H9 (cell line): ENCODE results near the gene RND1. TPM values are rescaled to one million over a fixed set of nuclear protein-coding genes. Genes with fewer than 3 reads are reported as not detected.

Source experiments
- DNase-seq: peaks from one replicate; pipeline ENCODE4 v3.0.0-alpha.2; 2017
- H2AFZ ChIP-seq: one replicate; pipeline ENCODE4 v1.6.1; 2013; ENCODE audit warnings: mild to moderate bottlenecking, low read length, control low read depth, moderate library complexity
- H2AK5ac ChIP-seq: 2 replicates; pipeline ENCODE4 v1.6.1; 2013; ENCODE audit warnings: low read length, control low read depth, mixed read lengths; ENCODE audit not compliant: insufficient read length
- H2BK120ac ChIP-seq: one replicate; pipeline ENCODE4 v1.6.1; 2013; ENCODE audit warnings: low read depth, mild to moderate bottlenecking, low read length, control low read depth, inconsistent platforms; ENCODE audit not compliant: poor library complexity, severe bottlenecking
- H2BK12ac ChIP-seq: 2 replicates; pipeline ENCODE4 v1.6.1; 2013; ENCODE audit warnings: low read length, control low read depth, mixed read lengths, low read depth; ENCODE audit not compliant: insufficient read length
- H2BK15ac ChIP-seq: 2 replicates; pipeline ENCODE4 v1.6.1; 2013; ENCODE audit warnings: low read depth, low read length, control low read depth
- H2BK20ac ChIP-seq: one replicate; pipeline ENCODE4 v1.6.1; 2013; ENCODE audit warnings: low read depth, mild to moderate bottlenecking, low read length, control low read depth, inconsistent platforms; ENCODE audit not compliant: poor library complexity, severe bottlenecking
- H2BK5ac ChIP-seq: 2 replicates; pipeline ENCODE4 v1.6.1; 2013; ENCODE audit warnings: low read length, control low read depth, mixed read lengths; ENCODE audit not compliant: insufficient read length
- H3K14ac ChIP-seq: 2 replicates; pipeline ENCODE4 v1.6.1; 2013; ENCODE audit warnings: low read length, control low read depth; ENCODE audit not compliant: insufficient read depth
- H3K18ac ChIP-seq: 2 replicates; pipeline ENCODE4 v1.6.1; 2013; ENCODE audit warnings: low read depth, mild to moderate bottlenecking, mixed read lengths, low read length, control low read depth; ENCODE audit not compliant: insufficient read length
- H3K23ac ChIP-seq: 2 replicates; pipeline ENCODE4 v1.6.1; 2013; ENCODE audit warnings: low read length, control low read depth, mixed read lengths, low read depth; ENCODE audit not compliant: insufficient read length
- H3K23me2 ChIP-seq: 2 replicates; pipeline ENCODE4 v1.6.1; 2013; ENCODE audit warnings: low read depth, mild to moderate bottlenecking, mixed read lengths, low read length, control low read depth; ENCODE audit not compliant: insufficient read length, poor library complexity, severe bottlenecking
- H3K27ac ChIP-seq: 2 replicates; pipeline ENCODE4 v1.5.1; 2013; ENCODE audit warnings: low read length, control low read depth, mixed read lengths, low read depth; ENCODE audit not compliant: insufficient read length
- H3K27me3 ChIP-seq: 2 replicates; pipeline ENCODE4 v1.6.1; 2013; ENCODE audit warnings: low read length, control low read depth, inconsistent platforms; ENCODE audit not compliant: insufficient read depth
- H3K4ac ChIP-seq: 2 replicates; pipeline ENCODE4 v1.6.1; 2013; ENCODE audit warnings: low read depth, mild to moderate bottlenecking, control low read depth, inconsistent platforms, low read length, moderate library complexity
- H3K4me1 ChIP-seq: 2 replicates; pipeline ENCODE4 v1.6.1; 2013; ENCODE audit warnings: low read length, control low read depth, inconsistent platforms; ENCODE audit not compliant: insufficient read depth
- H3K4me2 ChIP-seq: 2 replicates; pipeline ENCODE4 v1.6.1; 2013; ENCODE audit warnings: low read length, control low read depth, mixed read lengths; ENCODE audit not compliant: insufficient read length, insufficient read depth
- H3K56ac ChIP-seq: 2 replicates; pipeline ENCODE4 v1.6.1; 2013; ENCODE audit warnings: low read depth, mild to moderate bottlenecking, mixed read lengths, low read length, control low read depth; ENCODE audit not compliant: insufficient read length
- H3K79me1 ChIP-seq: 2 replicates; pipeline ENCODE4 v1.6.1; 2013; ENCODE audit warnings: low read depth, mild to moderate bottlenecking, moderate library complexity, low read length, control low read depth, inconsistent platforms; ENCODE audit not compliant: insufficient read depth, poor library complexity, severe bottlenecking
- H3K79me2 ChIP-seq: 2 replicates; pipeline ENCODE4 v1.6.1; 2013; ENCODE audit warnings: low read length, control low read depth, inconsistent platforms; ENCODE audit not compliant: insufficient read depth
- H3K9ac ChIP-seq: 2 replicates; pipeline ENCODE4 v1.6.1; 2013; ENCODE audit warnings: low read length, control low read depth, mixed read lengths; ENCODE audit not compliant: insufficient read length; ENCODE audit errors: extremely low read depth
- H3K9me3 ChIP-seq: one replicate; pipeline ENCODE4 v1.6.1; 2013; ENCODE audit warnings: low read depth, low read length, inconsistent platforms; ENCODE audit not compliant: control insufficient read depth
- H3T11ph ChIP-seq: one replicate; pipeline ENCODE4 v1.6.1; 2013; ENCODE audit warnings: mild to moderate bottlenecking, low read length, control low read depth, inconsistent platforms
- H4K20me1 ChIP-seq: one replicate; pipeline ENCODE4 v1.6.1; 2013; ENCODE audit not compliant: control insufficient read depth, insufficient read length, insufficient read depth
- H4K5ac ChIP-seq: 2 replicates; pipeline ENCODE4 v1.6.1; 2013; ENCODE audit warnings: low read depth, mild to moderate bottlenecking, mixed read lengths, low read length, control low read depth; ENCODE audit not compliant: insufficient read length
- H4K8ac ChIP-seq: replicated peaks from 2 replicates; pipeline ENCODE4 v1.6.1; 2013; ENCODE audit warnings: low read length, control low read depth, mixed read lengths, low read depth; ENCODE audit not compliant: insufficient read length
- H4K91ac ChIP-seq: 2 replicates; pipeline ENCODE4 v1.6.1; 2013; ENCODE audit warnings: low read depth, mild to moderate bottlenecking, moderate library complexity, mixed read lengths, low read length, control low read depth; ENCODE audit not compliant: insufficient read length
- H3K27ac Mint-ChIP-seq, 3 experiments: 2 replicates in 2 of 3; 3 replicates in 1 of 3; pipeline ENCODE4 v1.8.0; 2020 to 2021; ENCODE audit warnings: mixed read lengths in 3 of 3, mild to moderate bottlenecking in 1 of 3, moderate library complexity in 1 of 3
- H3K27me3 Mint-ChIP-seq: 2 replicates; pipeline ENCODE4 v1.8.0; 2021; ENCODE audit warnings: low read depth, mild to moderate bottlenecking, moderate library complexity, mixed read lengths
- H3K36me3 Mint-ChIP-seq, 3 experiments: 2 replicates in 2 of 3; 3 replicates in 1 of 3; pipeline ENCODE4 v1.8.0; 2020 to 2021; ENCODE audit warnings: low read depth in 3 of 3, mixed read lengths in 3 of 3; ENCODE audit not compliant: insufficient read depth in 1 of 3
- H3K4me1 Mint-ChIP-seq, 2 experiments: 2 replicates each; pipeline ENCODE4 v1.8.0; 2020; ENCODE audit warnings: mixed read lengths in 2 of 2
- H3K4me3 Mint-ChIP-seq, 2 experiments: 2 replicates in 1 of 2; 3 replicates in 1 of 2; pipeline ENCODE4 v1.8.0; 2020 to 2021; ENCODE audit warnings: mild to moderate bottlenecking in 2 of 2, mixed read lengths in 2 of 2, moderate library complexity in 1 of 2
- H3K9me3 Mint-ChIP-seq, 2 experiments: 2 replicates in 1 of 2; 3 replicates in 1 of 2; pipeline ENCODE4 v1.8.0; 2020; ENCODE audit warnings: mild to moderate bottlenecking in 2 of 2, mixed read lengths in 2 of 2, moderate library complexity in 1 of 2
- WGBS: extraction: QIAGEN DNeasy Blood & Tissue Kit; methylation state at CpG from one replicate; pipeline ENCODE4 v1.1.7; 2013; ENCODE audit warnings: missing lambda C conversion rate, low lambda C conversion rate, mixed read lengths; ENCODE audit not compliant: insufficient read length; ENCODE audit errors: extremely low coverage; 5-methylcytosine and 5-hydroxymethylcytosine counted together
- total RNA-seq: library from RNA; stranded (reverse); gene quantifications from 2 replicates; pipeline ENCODE4 v1.2.1, GENCODE V29; 2021
- TF ChIP-seq, protein P1 (sequence below): fragments of 200-600 bp; sonication (generic); conservative IDR thresholded peaks from 3 replicates; pipeline ENCODE4 v1.8.0; 2021; ENCODE audit warnings: antibody characterized with exemption, mild to moderate bottlenecking

Gene RND1
- total RNA-seq, 1 experiment from 2014 or later, result 9.7 TPM

DNA sequence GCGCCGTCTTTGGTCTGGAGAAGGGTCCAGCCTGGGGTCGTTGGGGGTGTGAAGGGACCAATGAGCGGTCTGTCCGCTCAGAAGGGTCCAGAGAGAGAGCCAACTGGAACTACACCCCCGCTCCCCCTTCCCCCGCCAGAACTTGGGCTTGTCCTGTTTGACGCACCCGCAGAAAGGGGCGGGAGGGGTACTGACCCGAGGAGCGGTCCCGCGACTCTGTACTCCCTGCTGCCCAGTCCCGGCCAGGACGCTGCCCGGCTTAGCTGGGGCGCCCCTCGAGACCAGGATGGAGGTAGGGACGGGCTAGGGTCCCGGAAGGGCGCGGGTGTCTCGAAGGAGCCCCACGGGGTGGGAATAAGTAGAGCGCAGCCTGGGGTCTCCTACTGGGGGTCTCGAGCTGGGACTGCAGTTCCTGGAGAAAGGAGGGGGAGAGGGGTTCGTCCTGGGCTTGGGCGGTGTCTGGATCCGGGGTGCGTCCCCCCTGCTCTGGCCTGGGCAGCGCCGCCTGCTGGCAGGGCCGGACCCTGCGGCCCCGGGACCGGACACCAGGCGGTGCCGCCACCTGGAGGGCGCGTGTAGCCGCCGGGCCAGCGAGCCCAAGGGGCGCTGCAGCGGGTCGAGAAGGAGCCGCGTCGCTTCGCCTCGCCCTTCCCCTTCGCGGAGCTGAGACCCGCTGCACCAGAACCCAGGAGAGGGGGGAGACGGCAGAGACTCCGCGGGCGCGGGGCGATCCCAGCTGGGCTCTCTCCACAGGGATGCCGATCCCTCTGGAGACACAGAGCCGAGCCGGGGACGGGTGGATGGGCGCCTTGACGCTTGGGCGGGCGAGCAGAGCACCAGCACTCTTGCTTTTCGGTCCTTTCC lies 51.2 kb downstream of the RND1 start:
- Histone ChIP-seq H4K8ac (no peak overlapping the region), H3K4me1 (0 out of 2 replicates have a peak, but pooled peaks cover 2% of the 10 kb centered on the region), H2AFZ (no peak overlapping the region), H3K27me3 (peaks cover 27% of the 10 kb centered on the region), H3K9me3 (no peaks in the 10 kb centered on the region), H3K79me2 (no peaks in the 10 kb centered on the region), H3K4me2 (peak overlapping the region; percentile 87), H2BK20ac (no peak overlapping the region), H3K14ac (no peak overlapping the region), H3K18ac (no peak overlapping the region), H3K4ac (no peak overlapping the region), H3K27ac (no peak overlapping the region), H3T11ph (no peak overlapping the region), H2BK5ac (no peak overlapping the region), H3K79me1 (no peaks in the 10 kb centered on the region), H3K56ac (no peak overlapping the region), H4K20me1 (no peaks in the 10 kb centered on the region), H3K23me2 (peaks cover 28% of the 10 kb centered on the region), H3K23ac (no peak overlapping the region), H2AK5ac (no peak overlapping the region), H2BK120ac (no peak overlapping the region), H2BK12ac (no peak overlapping the region), H4K5ac (no peak overlapping the region), H4K91ac (no peak overlapping the region), H3K9ac (no peak overlapping the region), H2BK15ac (no peak overlapping the region)
- no peak overlapping the region; a peak in 1 of 7 replicates for H3K27ac Mint-ChIP-seq
- peaks cover 60 to 62% of the 10 kb centered on the region in 2 experiments for H3K4me1 Mint-ChIP-seq
- peaks cover 48% of the 10 kb centered on the region for H3K27me3 Mint-ChIP-seq
- DNase-seq, result peak; percentile 83
- WGBS, result no CpG with 5 or more reads among the region's 70 CpGs
- H3K9me3 Mint-ChIP-seq, result no peaks in the 10 kb centered on the region
- H3K4me3 Mint-ChIP-seq, result peak overlapping the region; percentile 88 to 95
- TF ChIP-seq, protein P1, sequence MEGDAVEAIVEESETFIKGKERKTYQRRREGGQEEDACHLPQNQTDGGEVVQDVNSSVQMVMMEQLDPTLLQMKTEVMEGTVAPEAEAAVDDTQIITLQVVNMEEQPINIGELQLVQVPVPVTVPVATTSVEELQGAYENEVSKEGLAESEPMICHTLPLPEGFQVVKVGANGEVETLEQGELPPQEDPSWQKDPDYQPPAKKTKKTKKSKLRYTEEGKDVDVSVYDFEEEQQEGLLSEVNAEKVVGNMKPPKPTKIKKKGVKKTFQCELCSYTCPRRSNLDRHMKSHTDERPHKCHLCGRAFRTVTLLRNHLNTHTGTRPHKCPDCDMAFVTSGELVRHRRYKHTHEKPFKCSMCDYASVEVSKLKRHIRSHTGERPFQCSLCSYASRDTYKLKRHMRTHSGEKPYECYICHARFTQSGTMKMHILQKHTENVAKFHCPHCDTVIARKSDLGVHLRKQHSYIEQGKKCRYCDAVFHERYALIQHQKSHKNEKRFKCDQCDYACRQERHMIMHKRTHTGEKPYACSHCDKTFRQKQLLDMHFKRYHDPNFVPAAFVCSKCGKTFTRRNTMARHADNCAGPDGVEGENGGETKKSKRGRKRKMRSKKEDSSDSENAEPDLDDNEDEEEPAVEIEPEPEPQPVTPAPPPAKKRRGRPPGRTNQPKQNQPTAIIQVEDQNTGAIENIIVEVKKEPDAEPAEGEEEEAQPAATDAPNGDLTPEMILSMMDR, result peak; percentile 100
- H3K36me3 Mint-ChIP-seq, result no peaks in the 10 kb centered on the region
